NCI-H1694 (cell line): Measurements from ENCODE around the gene USE1.

ENCODE experiments used
- DNase-seq: peaks from one replicate; lab custom pipeline; 2025; lab: John Stamatoyannopoulos, UW

Gene USE1

DNA sequence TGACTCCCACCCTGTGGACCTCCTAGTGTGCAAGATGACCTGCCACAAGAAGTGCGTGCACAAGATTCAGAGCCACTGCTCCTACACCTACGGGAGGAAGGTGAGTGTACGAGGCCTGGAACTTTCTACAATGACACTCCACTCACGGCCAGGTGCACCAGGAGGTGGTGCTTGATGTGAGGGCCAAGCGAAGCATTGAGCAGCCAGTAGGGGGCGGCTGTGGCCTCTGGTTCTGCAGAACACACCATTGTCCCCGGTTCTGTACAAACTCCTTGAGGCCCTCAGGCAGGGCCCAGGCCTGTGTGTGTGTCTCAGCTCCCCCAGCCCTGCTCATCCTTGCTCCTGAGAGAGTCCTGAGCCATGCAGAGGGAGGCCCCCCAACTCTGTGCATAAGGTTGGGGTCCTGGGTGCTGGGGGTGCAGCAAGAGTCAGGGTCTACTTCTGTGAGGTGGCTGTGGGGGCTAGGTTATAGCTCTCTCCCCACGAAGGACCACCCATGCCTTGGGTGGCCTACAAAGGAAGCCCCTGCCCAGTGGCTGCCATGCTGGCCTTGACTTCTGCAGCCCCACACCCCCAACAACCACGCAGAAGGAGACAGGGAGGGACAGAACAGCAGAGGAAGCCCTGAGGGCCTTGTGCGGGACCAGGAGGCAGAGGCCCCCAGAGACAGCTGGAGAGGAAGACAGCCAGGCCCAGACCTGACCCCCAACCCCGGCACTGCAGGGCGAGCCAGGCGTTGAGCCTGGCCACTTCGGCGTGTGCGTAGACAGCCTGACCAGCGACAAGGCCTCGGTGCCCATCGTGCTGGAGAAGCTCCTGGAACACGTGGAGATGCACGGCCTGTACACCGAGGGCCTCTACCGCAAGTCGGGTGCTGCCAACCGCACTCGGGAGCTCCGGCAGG, 9.7 kb upstream of the USE1 start:
- DNase-seq = no peak

GRCh38 chr19:17206736-17207581, 8.2 kb upstream of the USE1 start:
- no peak for DNase-seq

DNA sequence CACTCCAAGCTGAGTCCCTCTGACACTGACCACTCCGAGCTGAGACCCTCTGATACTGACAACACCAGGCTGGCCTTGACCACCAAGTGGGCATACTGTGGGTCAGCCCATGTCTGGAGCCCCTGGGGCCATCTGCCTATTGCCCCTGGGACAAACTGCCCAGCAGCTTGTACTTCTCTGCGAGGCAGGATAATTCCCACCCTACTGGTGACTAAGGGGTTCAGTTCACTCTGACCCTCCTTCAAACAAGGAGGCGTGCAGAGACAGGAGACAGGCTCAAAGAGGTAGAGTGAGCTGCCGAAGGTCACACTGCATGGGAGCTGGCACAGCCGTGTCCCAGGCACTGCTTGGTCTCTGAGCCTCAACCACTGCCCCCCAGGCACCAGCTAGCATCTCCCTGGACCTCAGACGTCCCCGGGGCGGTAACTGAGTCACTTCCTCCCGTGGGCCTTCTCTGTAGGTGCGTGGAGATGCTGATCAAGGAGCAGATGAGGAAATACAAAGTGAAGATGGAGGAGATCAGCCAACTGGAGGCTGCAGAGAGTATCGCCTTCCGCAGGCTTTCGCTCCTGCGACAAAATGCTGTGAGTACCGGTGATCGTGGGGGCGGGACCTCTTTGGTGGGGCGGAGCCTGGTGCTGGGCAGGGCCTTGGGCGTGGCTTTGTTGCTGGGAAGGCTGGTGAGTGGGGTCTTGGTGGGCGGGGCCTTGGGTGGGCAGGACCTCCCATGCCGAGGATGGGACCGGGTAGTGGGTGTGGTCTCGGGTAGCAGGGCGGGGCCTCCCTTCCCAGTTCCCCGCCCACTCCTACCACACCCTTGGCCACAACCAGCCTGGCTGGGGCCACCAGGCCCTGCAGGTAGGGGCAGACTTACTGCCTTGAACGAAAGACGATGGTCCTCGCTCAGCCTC, 5.8 kb upstream of the USE1 start:
- DNase-seq = no peak

DNA sequence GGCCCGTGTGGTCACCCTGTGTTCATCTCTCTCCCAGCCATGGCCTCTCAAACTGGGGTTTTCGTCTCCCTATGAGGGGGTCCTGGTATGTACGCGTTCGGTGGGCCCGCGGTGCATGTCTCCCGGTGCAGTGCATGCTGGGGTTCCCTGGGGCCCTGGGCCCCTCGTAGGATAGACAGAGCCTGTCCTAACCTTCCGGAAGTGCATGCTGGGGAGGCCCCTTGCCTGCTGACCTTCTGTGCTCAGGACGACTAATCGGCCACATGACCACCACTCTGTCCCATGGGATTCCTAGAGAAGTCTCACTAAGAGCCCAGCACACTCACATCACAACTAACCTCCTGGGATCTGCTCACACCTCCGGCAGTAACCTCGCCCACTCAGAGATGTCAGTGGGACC, 4.9 kb upstream of the USE1 start:
- no peak for DNase-seq

- DNase-seq = no peak
Measured at GRCh38 chr19:17211547-17212446, 3.4 kb upstream of the USE1 start.

GRCh38 chr19:17213334-17213733, 1.8 kb upstream of the USE1 start:
- no peak for DNase-seq

GRCh38 chr19:17214508-17215126, 540 bp upstream of the USE1 start:
- no peak for DNase-seq

- DNase-seq = no peak
Measured at GRCh38 chr19:17216058-17216670, 1.0 kb downstream of the USE1 start.

- DNase-seq = no peak
Measured at GRCh38 chr19:17219286-17219685, 4.1 kb downstream of the USE1 start.

GRCh38 chr19:17220207-17220758, 5.1 kb downstream of the USE1 start:
- DNase-seq = no peak

GRCh38 chr19:17225053-17225452, 9.9 kb downstream of the USE1 start:
- no peak for DNase-seq

DNA sequence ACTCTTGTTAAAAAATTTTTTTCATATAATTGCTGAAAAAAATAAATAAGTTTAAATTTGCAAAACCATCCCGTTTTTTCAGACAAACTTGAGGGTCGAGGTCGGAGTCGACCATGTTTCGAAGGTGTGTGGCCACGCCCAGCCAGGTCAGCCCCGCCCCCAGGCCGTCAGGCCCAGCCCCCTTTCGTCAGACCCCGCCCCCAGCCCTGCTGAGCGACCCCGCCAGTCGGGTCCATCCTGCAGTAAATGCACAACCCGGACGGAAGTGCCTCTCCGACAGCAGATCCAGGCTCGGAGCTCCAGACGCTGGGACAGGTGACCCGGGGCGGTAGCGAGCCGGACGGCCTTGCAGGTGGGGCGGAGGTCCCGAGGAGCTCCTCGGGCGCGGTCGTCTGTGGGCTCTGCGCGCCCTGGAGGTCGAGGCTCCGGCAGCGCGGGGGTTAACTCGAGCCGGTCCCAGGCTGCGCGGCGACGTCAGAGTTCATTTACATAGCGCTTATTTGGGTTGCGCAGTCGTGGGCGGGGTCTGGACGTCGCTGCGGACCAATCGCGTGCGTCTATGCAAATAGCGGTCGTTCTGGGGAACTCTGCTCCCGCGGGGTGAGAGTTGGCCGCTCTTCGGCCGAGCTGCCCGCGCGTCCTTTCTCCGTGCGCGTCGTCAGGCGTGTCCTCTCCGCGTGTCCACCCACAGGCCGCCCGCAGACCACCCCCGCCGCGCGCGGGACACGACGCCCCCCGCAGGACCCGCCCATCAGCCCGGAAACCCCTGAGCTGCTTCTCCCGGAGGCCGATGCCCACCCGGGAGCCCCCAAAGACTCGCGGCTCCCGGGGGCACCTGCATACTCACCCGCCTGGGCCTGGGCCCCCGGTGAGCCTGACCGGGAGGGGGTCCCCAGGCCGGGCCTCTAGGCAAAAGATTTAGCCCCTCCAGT, 11.1 kb downstream of the USE1 start, which contains the start of gene OCEL1:
Gene OCEL1 (plus strand): TSS at position 225 of the 932 bp plus-strand sequence. CDS start 22 bp downstream, at position 247.
- peak; percentile 82 for DNase-seq

GRCh38 chr19:17227798-17228367, 12.7 kb downstream of the USE1 start:
- DNase-seq = no peak

DNA sequence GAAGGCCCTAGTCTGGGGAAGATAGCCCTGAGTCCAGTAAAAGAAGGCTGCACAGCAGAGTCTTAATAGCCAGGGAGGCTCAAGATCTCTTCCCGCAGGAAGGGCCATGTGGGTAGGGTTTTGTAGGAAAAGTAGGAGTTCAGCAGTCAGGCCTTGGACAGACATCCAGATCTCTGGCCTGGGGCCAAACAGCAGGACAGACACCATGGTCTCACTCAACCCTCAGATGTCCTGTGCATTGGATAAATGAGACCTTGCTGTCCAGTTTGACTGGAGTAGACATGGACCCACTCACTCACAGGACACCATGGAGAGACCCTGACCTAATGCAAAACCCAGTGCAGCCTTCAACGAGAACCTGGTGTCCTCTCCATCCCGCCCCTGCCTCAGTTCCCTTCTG, 14.7 kb downstream of the USE1 start:
- no peak for DNase-seq

DNA sequence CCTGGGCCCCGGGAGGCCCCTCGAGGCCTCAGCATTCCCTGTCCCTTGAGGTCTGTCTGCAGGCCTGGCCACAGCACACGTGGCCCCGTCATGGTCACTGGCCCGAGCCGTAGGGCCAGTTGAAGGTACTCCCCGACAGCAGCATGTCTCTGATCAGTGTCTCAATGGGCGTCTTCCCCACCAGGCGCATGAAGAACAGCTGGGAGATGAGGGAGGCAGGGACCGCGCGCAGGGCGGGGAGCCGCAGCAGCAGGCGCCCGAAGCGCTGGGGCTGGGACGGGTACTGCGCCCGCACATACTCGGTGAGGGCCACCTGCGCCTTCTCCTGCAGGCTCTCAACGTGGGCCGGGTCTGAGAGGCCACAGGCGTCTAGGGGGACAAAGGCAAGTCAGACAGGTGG, 17.1 kb downstream of the USE1 start:
- no peak for DNase-seq

DNA sequence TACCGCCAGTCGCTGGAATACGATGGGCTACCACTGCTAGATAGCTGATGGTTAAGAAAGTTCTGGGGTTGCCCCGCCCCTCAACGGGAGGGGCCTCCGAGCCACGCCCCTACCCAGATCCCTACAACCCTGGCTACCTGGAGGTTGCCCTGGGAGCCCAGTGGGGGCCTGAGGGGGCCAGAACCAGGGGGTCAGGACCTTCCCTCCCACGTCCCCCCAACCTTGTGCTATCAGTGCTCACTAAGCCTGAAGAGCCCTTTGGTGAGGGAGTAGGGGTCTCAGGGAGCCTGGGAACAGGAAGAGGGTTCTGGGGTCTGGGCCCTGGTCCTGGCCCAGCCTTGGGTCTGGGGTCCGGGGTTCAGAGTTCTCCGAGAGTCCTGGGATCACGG, 19.7 kb downstream of the USE1 start:
- DNase-seq = peak; percentile 30

- no peak for DNase-seq
Measured at GRCh38 chr19:17235300-17235970, 20.3 kb downstream of the USE1 start.
